ENCODE measurements around the gene PPFIA1.

DNA sequence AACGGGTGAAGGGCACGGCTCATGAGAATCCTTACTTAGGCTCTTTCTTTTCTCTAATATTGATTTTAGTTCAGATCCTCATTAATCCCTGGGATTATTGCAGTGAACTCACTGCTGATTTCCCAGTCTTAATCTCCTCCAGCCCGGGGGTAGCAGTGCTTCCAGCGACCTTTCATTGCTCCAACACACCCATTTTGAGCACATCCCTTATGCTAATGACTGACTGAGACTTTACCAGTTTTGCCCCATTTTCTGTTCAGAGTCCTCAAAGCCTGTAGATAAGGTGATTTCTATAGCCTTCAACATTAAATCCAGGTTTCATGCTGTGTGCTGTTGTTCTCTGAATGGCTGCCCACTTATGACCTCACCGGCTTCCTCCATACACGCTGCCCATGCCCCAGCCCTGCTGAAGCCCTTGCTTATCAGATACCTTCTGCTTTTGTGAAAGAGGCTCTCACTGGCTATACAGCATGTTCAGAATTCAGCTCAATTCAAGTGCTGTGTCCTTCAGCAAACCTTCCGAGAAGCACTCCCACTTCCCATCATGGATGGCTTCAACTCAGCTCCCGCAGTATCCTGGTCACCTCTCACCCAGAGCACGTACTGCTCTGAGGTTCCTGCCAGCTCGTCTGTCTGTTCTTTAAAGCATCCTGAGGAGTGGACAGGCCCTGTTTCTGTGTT, 49.0 kb downstream of the PPFIA1 start:
- no peak for TF ChIP-seq ZNF615 (CRISPR knock-in tag; IDR thresholded peaks at IDR 0.05; ENCODE audit: borderline replicate concordance)
- no peak for TF ChIP-seq POLR2AphosphoS5 (IDR thresholded peaks at IDR 0.05; ENCODE audit: low read depth, low read length)
- TF ChIP-seq TCF12 (IDR thresholded peaks at IDR 0.05): no peak
- no peak for TF ChIP-seq TCF12 (CRISPR knock-in tag; IDR thresholded peaks at IDR 0.05)
- no peak for TF ChIP-seq ZNF75D (CRISPR knock-in tag; IDR thresholded peaks at IDR 0.05; ENCODE audit: borderline replicate concordance)
- TF ChIP-seq JUND (CRISPR knock-in tag; IDR thresholded peaks at IDR 0.05): no peak
- TF ChIP-seq, protein P1, sequence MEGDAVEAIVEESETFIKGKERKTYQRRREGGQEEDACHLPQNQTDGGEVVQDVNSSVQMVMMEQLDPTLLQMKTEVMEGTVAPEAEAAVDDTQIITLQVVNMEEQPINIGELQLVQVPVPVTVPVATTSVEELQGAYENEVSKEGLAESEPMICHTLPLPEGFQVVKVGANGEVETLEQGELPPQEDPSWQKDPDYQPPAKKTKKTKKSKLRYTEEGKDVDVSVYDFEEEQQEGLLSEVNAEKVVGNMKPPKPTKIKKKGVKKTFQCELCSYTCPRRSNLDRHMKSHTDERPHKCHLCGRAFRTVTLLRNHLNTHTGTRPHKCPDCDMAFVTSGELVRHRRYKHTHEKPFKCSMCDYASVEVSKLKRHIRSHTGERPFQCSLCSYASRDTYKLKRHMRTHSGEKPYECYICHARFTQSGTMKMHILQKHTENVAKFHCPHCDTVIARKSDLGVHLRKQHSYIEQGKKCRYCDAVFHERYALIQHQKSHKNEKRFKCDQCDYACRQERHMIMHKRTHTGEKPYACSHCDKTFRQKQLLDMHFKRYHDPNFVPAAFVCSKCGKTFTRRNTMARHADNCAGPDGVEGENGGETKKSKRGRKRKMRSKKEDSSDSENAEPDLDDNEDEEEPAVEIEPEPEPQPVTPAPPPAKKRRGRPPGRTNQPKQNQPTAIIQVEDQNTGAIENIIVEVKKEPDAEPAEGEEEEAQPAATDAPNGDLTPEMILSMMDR (CRISPR knock-in tag; IDR thresholded peaks at IDR 0.05): no peak
- TF ChIP-seq DPF2 (CRISPR knock-in tag; IDR thresholded peaks at IDR 0.05; ENCODE audit: borderline replicate concordance, low read depth): no peak
- TF ChIP-seq, protein P2, sequence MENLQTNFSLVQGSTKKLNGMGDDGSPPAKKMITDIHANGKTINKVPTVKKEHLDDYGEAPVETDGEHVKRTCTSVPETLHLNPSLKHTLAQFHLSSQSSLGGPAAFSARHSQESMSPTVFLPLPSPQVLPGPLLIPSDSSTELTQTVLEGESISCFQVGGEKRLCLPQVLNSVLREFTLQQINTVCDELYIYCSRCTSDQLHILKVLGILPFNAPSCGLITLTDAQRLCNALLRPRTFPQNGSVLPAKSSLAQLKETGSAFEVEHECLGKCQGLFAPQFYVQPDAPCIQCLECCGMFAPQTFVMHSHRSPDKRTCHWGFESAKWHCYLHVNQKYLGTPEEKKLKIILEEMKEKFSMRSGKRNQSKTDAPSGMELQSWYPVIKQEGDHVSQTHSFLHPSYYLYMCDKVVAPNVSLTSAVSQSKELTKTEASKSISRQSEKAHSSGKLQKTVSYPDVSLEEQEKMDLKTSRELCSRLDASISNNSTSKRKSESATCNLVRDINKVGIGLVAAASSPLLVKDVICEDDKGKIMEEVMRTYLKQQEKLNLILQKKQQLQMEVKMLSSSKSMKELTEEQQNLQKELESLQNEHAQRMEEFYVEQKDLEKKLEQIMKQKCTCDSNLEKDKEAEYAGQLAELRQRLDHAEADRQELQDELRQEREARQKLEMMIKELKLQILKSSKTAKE (CRISPR knock-in tag; IDR thresholded peaks at IDR 0.05; ENCODE audit: borderline replicate concordance): no peak
- TF ChIP-seq ZNF766 (CRISPR knock-in tag; IDR thresholded peaks at IDR 0.05; ENCODE audit: borderline replicate concordance): no peak
- TF ChIP-seq EZH2 (conservative IDR thresholded peaks at IDR 0.05; ENCODE audit: low read depth, low read length): no peak

Data from HepG2 (cell line).